NCI-H748 treated with DMSO at 0.1 percent for 48 hours (cell line): Measurements from ENCODE around the gene TMEM191C.
"Not testable (repeated sequence)": the region's sequence is repeated elsewhere in the genome, so short reads cannot be mapped to it uniquely, and the experiment has no call there.

Experiments used
- DNase-seq: peaks from one replicate; lab custom pipeline; 2025; lab: John Stamatoyannopoulos, UW

The TMEM191C gene

GRCh38 chr22:21467337-21468193, at the start of gene TMEM191C:
Gene TMEM191C, plus strand, starts transcription at chr22:21467387. Its CDS starts 73 bp downstream, at chr22:21467460.
- not testable (repeated sequence) for DNase-seq

GRCh38 chr22:21417853-21418252, 49.3 kb upstream of the TMEM191C start:
- not testable (repeated sequence) for DNase-seq

GRCh38 chr22:21418974-21419638, 48.1 kb upstream of the TMEM191C start:
- DNase-seq, result not testable (repeated sequence)

- not testable (repeated sequence) for DNase-seq
Measured at GRCh38 chr22:21420180-21420763, 46.9 kb upstream of the TMEM191C start.

GRCh38 chr22:21424084-21424709, 43.0 kb upstream of the TMEM191C start:
- not testable (repeated sequence) for DNase-seq

- not testable (repeated sequence) for DNase-seq
Measured at GRCh38 chr22:21434378-21435233, 32.6 kb upstream of the TMEM191C start.

GRCh38 chr22:21435998-21436810, 31.0 kb upstream of the TMEM191C start:
- DNase-seq, result not testable (repeated sequence)

GRCh38 chr22:21438013-21438412, 29.2 kb upstream of the TMEM191C start:
- DNase-seq, result not testable (repeated sequence)

GRCh38 chr22:21440018-21440636, 27.1 kb upstream of the TMEM191C start:
- DNase-seq, result not testable (repeated sequence)

- not testable (repeated sequence) for DNase-seq
Measured at GRCh38 chr22:21440676-21441075, 26.5 kb upstream of the TMEM191C start.

GRCh38 chr22:21441170-21441569, 26.0 kb upstream of the TMEM191C start:
- not testable (repeated sequence) for DNase-seq

GRCh38 chr22:21442123-21442522, 25.1 kb upstream of the TMEM191C start:
- DNase-seq, result not testable (repeated sequence)

- not testable (repeated sequence) for DNase-seq
Measured at GRCh38 chr22:21442646-21443045, 24.5 kb upstream of the TMEM191C start.

- no peak for DNase-seq
Measured at GRCh38 chr22:21443057-21443734, 24.0 kb upstream of the TMEM191C start.

- no peak for DNase-seq
Measured at GRCh38 chr22:21443735-21444421, 23.3 kb upstream of the TMEM191C start.

- DNase-seq, result no peak
Measured at GRCh38 chr22:21444701-21445436, 22.3 kb upstream of the TMEM191C start.

GRCh38 chr22:21445437-21446127, 21.6 kb upstream of the TMEM191C start:
- no peak for DNase-seq
